EL (cell line): ENCODE results near the gene CELA3B.
"Not testable (repeated sequence)": the region's sequence is repeated elsewhere in the genome, so short reads cannot be mapped to it uniquely, and the experiment has no call there.

Experiments used
- DNase-seq: peaks from one replicate; pipeline ENCODE4 v3.0.0-alpha.2; 2016

The CELA3B gene

GRCh38 chr1:21981253-21981652, 4.4 kb downstream of the CELA3B start:
- not testable (repeated sequence) for DNase-seq

DNA sequence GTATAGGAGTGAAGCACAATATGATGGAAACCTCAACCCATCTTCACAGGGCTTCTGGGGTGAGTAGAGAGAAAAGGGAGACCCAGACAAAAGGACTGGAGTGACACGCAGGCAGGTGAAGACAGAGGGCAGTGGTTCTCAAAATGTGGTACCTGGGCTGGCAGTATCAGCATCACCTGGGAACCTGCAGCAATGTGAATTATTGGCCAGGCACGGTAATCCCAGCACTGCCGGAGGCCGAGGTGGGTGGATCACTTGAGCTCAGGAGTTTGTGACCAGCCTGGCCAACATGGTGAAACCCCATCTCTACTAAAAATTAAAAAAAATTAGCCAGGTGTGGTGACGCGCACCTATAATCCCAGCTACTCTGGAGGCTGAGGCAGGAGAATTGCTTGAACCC, 5.3 kb downstream of the CELA3B start:
- DNase-seq, result not testable (repeated sequence)

- DNase-seq, result not testable (repeated sequence)
Measured at GRCh38 chr1:21983539-21983938, 6.7 kb downstream of the CELA3B start.

GRCh38 chr1:21985893-21986292, 9.1 kb downstream of the CELA3B start:
- DNase-seq, result not testable (repeated sequence)

DNA sequence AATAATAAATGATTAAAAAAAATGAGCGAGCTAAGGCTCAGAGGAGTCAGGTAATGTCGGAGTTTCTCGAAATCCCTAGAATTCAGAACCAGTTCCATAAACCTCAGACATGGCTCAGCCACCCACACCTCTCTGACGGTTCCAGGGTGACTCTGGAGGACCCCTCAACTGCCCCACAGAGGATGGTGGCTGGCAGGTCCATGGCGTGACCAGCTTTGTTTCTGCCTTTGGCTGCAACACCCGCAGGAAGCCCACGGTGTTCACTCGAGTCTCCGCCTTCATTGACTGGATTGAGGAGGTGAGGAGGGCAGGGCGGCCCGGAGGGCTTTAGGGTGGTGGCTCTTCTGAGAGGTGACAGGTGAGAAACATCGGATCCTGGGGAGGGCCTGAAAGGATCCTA, 9.6 kb downstream of the CELA3B start:
- not testable (repeated sequence) for DNase-seq

DNA sequence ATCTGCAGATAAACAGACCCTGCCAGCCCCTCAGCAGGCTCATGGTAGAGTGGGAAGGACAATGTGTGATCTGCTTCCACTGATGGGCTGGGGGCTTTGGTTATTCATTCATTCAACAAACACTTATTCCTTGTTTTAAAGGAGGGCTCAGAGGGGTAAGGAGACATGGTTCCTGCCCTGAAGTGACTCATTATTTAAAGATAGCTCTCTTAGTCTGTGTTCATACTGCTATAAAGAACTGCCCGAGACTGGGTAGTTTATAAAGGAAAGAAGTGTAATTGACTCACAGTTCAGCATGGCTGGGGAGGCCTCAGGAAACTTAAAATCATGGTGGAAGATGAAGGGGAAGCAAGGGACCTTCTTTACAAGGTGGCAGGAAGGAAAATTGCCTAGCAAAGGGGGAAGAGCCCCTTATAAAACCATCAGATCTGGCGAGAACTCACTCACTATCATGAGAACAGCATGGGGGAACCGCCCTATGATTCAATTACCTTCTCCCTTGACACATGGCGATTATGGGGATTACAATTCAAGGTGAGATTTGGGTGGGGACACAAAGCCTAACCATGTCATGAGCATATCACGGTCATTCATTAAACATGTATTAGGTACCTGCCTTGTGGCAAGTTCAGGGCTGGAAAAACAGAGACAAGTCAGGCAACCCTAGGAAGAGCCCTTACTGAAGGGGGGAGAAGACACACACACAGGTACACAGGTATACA, 13.0 kb downstream of the CELA3B start:
- not testable (repeated sequence) for DNase-seq

GRCh38 chr1:21992186-21992585, 15.4 kb downstream of the CELA3B start:
- DNase-seq, result not testable (repeated sequence)

DNA sequence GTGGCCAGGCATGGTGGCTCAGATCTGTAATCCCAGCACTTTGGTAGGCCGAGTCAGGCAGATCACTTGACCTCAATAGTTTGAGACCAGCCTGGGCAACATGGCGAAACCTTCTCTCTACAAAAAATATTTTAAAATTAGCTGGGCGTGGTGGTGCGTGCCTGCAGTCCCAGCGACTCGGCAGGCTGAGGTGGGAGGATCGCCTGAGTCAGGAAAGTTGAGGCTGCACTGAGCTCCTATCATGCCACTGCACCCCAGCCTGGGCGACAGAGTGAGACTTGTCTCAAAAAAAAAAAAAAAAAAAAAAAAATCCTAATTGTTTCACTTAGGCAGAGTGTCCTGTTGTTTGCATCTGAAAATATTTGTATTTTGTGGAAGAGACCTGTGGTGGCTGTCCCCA, 17.9 kb downstream of the CELA3B start:
- not testable (repeated sequence) for DNase-seq

GRCh38 chr1:21996663-21996970, 19.8 kb downstream of the CELA3B start:
- DNase-seq, result not testable (repeated sequence)

DNA sequence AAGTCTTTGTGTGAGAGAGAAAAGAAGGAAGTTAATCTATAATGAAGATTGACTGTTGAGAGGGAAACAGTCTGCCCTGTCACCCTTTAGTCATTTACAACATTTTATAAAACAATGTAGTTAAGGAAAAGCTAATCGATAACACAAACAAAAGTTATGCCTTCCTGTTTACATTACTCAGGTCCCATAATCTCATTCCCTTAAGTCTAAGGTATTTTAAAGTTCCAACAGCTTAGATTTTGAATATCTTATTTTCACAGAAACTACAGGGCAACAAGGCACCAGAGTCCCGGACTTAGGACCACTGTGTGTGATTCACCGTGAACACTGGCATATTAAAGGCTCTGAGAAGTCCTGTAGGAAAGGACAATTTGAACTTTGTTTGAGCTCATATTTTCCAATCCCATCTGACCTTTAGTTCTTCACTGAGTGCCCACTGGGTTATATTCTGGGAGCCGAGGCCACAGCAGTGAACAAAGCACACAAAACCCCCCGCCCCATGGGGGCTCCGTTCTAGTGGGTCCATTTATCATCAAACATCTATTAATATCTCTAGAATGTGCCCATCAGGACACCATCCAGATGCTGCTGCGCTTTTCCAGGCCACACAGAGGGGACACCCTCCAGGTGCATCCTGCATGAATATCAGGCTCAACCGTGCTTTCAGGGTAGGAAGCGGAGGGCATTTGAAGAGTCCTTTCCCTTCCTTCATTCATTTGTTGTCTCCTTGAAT, 21.2 kb downstream of the CELA3B start:
- not testable (repeated sequence) for DNase-seq

- DNase-seq, result not testable (repeated sequence)
Measured at GRCh38 chr1:21998624-21999294, 21.9 kb downstream of the CELA3B start.

- not testable (repeated sequence) for DNase-seq
Measured at GRCh38 chr1:21999645-22000044, 22.8 kb downstream of the CELA3B start.

- no peak for DNase-seq
Measured at GRCh38 chr1:22001409-22001808, 24.6 kb downstream of the CELA3B start, which contains the start of gene CELA3A. Gene CELA3A, plus strand, starts transcription at chr1:22001657. Its CDS starts 18 bp downstream, at chr1:22001675.

DNA sequence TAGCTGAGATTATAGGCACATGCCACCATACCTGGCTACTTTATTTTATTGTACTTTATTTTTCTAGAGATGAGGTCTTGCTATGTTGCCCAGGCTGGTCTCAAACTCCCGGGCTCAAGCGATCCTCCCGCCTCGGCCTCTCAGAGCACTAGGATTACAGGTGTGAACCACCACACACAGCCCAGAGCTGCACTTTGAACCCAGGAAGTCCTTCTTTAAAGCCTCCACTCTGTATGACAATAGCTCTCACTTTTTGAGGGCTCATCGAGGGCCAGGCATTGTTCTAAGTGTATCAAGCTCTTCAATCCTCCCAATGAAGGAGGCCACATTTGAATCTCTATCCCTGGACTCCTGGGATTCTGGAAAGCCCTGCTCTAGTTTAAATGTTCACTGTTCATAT, 25.6 kb downstream of the CELA3B start:
- not testable (repeated sequence) for DNase-seq

GRCh38 chr1:22002875-22003274, 26.1 kb downstream of the CELA3B start:
- DNase-seq, result not testable (repeated sequence)

GRCh38 chr1:22003959-22004358, 27.1 kb downstream of the CELA3B start:
- DNase-seq, result not testable (repeated sequence)

DNA sequence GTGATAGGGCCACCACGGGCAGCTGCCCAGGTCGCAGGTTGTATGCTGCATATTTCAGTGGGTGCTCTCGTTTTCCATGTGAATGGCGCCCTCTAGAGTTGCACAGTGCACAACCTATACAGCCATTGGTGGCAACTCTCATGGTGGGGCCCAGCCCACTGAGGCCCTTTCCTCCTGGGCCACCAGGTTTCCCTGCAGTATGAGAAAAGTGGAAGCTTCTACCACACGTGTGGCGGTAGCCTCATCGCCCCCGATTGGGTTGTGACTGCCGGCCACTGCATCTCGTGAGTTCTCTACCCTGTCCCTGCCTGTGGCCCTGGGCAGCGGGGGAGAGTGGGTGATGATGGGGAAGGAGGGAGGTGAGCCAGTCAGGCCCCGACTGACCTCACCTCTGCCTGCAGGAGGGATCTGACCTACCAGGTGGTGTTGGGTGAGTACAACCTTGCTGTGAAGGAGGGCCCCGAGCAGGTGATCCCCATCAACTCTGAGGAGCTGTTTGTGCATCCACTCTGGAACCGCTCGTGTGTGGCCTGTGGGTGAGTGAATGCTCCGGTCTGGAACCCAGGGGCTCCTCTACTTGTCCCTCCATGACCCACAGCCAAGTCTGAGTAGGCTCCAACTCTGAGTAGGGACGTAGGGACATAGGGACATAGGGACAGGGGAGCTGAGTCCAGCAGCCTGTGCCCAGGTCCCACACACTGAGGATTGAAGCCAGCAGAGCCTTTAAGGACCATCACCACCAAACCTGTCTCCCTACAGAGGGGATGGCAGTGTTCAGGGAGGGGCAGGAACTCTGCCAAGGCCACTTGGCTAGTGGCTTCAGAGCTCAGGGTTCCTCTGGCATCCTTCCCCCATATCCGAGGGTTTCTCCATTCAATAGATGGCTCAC, 28.7 kb downstream of the CELA3B start:
- DNase-seq, result peak; percentile 25

- DNase-seq, result not testable (repeated sequence)
Measured at GRCh38 chr1:22006736-22007135, 29.9 kb downstream of the CELA3B start.

DNA sequence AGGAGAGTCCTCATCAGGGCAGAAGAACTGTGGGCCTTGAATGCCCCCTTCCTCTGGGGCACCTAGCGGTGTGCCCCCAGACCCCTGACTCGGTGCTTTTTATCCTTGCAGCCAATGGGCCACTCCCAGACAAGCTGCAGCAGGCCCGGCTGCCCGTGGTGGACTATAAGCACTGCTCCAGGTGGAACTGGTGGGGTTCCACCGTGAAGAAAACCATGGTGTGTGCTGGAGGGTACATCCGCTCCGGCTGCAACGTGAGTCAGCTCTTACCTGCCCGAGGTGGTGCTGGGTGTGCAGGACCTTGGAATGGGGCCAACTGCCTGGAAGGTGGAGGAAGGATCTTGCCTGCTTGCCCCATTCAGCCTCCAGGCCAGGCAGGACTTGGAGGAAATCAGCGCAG, 30.4 kb downstream of the CELA3B start:
- DNase-seq, result not testable (repeated sequence)

GRCh38 chr1:22009566-22009965, 32.7 kb downstream of the CELA3B start:
- not testable (repeated sequence) for DNase-seq

- not testable (repeated sequence) for DNase-seq
Measured at GRCh38 chr1:22012752-22013151, 35.9 kb downstream of the CELA3B start.

- not testable (repeated sequence) for DNase-seq
Measured at GRCh38 chr1:22014575-22015206, 37.9 kb downstream of the CELA3B start.
